EL (cell line): Measurements from ENCODE around the gene ATP8A2.

Experiments
- DNase-seq: peaks from one replicate; pipeline ENCODE4 v3.0.0-alpha.2; 2016

Gene ATP8A2

GRCh38 chr13:25827831-25828465 lies 456.2 kb downstream of the ATP8A2 start:
- no peak for DNase-seq

GRCh38 chr13:25833761-25834160 lies 462.0 kb downstream of the ATP8A2 start:
- no peak for DNase-seq

- no peak for DNase-seq
Observed at GRCh38 chr13:25836574-25837336, 465.0 kb downstream of the ATP8A2 start.

- DNase-seq = no peak
Observed at GRCh38 chr13:25839371-25839770, 467.6 kb downstream of the ATP8A2 start.

GRCh38 chr13:25840261-25840660 lies 468.5 kb downstream of the ATP8A2 start:
- DNase-seq = no peak

GRCh38 chr13:25840931-25841330 lies 469.2 kb downstream of the ATP8A2 start:
- no peak for DNase-seq

GRCh38 chr13:25843692-25844091 lies 471.9 kb downstream of the ATP8A2 start:
- DNase-seq = no peak

- DNase-seq = no peak
Observed at GRCh38 chr13:25844559-25845434, 473.0 kb downstream of the ATP8A2 start.

- no peak for DNase-seq
Observed at GRCh38 chr13:25846222-25846984, 474.6 kb downstream of the ATP8A2 start.

GRCh38 chr13:25847145-25847544 lies 475.4 kb downstream of the ATP8A2 start:
- DNase-seq = no peak

- no peak for DNase-seq
Observed at GRCh38 chr13:25847635-25848626, 476.2 kb downstream of the ATP8A2 start.

- DNase-seq = peak; percentile 10
Observed at GRCh38 chr13:25848812-25849745, 477.3 kb downstream of the ATP8A2 start.

GRCh38 chr13:25857830-25858229 lies 486.1 kb downstream of the ATP8A2 start:
- DNase-seq = no peak

- DNase-seq = no peak
Observed at GRCh38 chr13:25859528-25859927, 487.8 kb downstream of the ATP8A2 start.

GRCh38 chr13:25860265-25860664 lies 488.5 kb downstream of the ATP8A2 start:
- no peak for DNase-seq

- DNase-seq = peak; percentile 72
Observed at GRCh38 chr13:25860862-25861261, 489.1 kb downstream of the ATP8A2 start.

GRCh38 chr13:25862156-25862555 lies 490.4 kb downstream of the ATP8A2 start:
- no peak for DNase-seq

- DNase-seq = no peak
Observed at GRCh38 chr13:25864116-25864515, 492.3 kb downstream of the ATP8A2 start.

- DNase-seq = no peak
Observed at GRCh38 chr13:25864936-25865335, 493.2 kb downstream of the ATP8A2 start.

GRCh38 chr13:25865391-25865790 lies 493.6 kb downstream of the ATP8A2 start:
- DNase-seq = no peak
